Activated CD4-positive, alpha-beta T cell treated with anti-CD3 and anti-CD28 coated beads, Interleukin-2, amount 10 ng/mL, durations not matched to agents 7 days and 5 days (primary cell): ENCODE results near the gene GLIS2. TPM values are rescaled to one million over a fixed set of nuclear protein-coding genes. Genes with fewer than 3 reads are reported as not detected.
A peak's percentile ranks its signal among the peaks of the same experiment; 100 is the strongest.

ENCODE experiments used
- CTCF ChIA-PET: fragments of 350-600 bp; sonication (Branson Sonifier 250); formaldehyde crosslinking; loops from one replicate; lab custom pipeline; 2021; ENCODE audit warnings: antibody characterized with exemption; lab: Charles Lee
- POLR2A ChIA-PET: fragments of 350-600 bp; sonication (Branson Sonifier 250); formaldehyde crosslinking; loops from one replicate; lab custom pipeline; 2021; ENCODE audit warnings: antibody characterized with exemption; lab: Charles Lee
- DNase-seq: peaks from one replicate; pipeline ENCODE4 v3.0.0-alpha.2; 2020
- H3K27ac Mint-ChIP-seq: one replicate; pipeline ENCODE4 v1.8.0; 2021; ENCODE audit warnings: mild to moderate bottlenecking, moderate library complexity, mixed read lengths
- H3K27me3 Mint-ChIP-seq: one replicate; pipeline ENCODE4 v1.8.0; 2021; ENCODE audit warnings: mixed read lengths
- H3K36me3 Mint-ChIP-seq: one replicate; pipeline ENCODE4 v1.8.0; 2021; ENCODE audit warnings: low read depth, mixed read lengths
- H3K4me1 Mint-ChIP-seq: one replicate; pipeline ENCODE4 v1.8.0; 2021; ENCODE audit warnings: mixed read lengths
- H3K4me3 Mint-ChIP-seq: one replicate; pipeline ENCODE4 v1.8.0; 2021; ENCODE audit warnings: mild to moderate bottlenecking, moderate library complexity, mixed read lengths
- H3K9me3 Mint-ChIP-seq: one replicate; pipeline ENCODE4 v1.8.0; 2021; ENCODE audit warnings: mixed read lengths
- total RNA-seq, 2 experiments: library from RNA; stranded (reverse); gene quantifications; one replicate each; pipeline ENCODE4 v1.2.3, GENCODE V29; 2021

GLIS2 gene
- total RNA-seq, 2 experiments from 2014 or later: 0.12 to 0.17 TPM

- ChIA-PET CTCF (interaction anchor here (1.1 kb wide), 1 partner anchor 19 kb away, joined by 6 read pairs; no protein-coding TSS in a partner anchor), POLR2A (no interaction called here)
- H3K36me3 Mint-ChIP-seq: peaks cover 9% of the 10 kb centered on the region
- peaks cover 2% of the 10 kb centered on the region for H3K4me1 Mint-ChIP-seq
- DNase-seq: no peak
- H3K4me3 Mint-ChIP-seq: no peak overlapping the region
- no peak overlapping the region for H3K27ac Mint-ChIP-seq
- no peaks in the 10 kb centered on the region for H3K9me3 Mint-ChIP-seq
- H3K27me3 Mint-ChIP-seq: no peaks in the 10 kb centered on the region
These were observed 66.3 kb downstream of the GLIS2 start for GRCh38 chr16:4381935-4382794.

- no peak for DNase-seq
- H3K27me3 Mint-ChIP-seq: no peaks in the 10 kb centered on the region
- POLR2A ChIA-PET: no interaction called here
- H3K4me1 Mint-ChIP-seq: peaks cover 2% of the 10 kb centered on the region
- peaks cover 11% of the 10 kb centered on the region for H3K36me3 Mint-ChIP-seq
- no peak overlapping the region for H3K4me3 Mint-ChIP-seq
- CTCF ChIA-PET: no interaction called here
- no peak overlapping the region for H3K27ac Mint-ChIP-seq
- H3K9me3 Mint-ChIP-seq: no peaks in the 10 kb centered on the region
These were observed 67.0 kb downstream of the GLIS2 start for GRCh38 chr16:4382795-4383357.

GRCh38 chr16:4383591-4384444 is 68.0 kb downstream of the GLIS2 start:
- POLR2A ChIA-PET: no interaction called here
- no peak overlapping the region for H3K27ac Mint-ChIP-seq
- H3K4me3 Mint-ChIP-seq: no peak overlapping the region
- no peaks in the 10 kb centered on the region for H3K9me3 Mint-ChIP-seq
- no peaks in the 10 kb centered on the region for H3K27me3 Mint-ChIP-seq
- no peak for DNase-seq
- peaks cover 11% of the 10 kb centered on the region for H3K36me3 Mint-ChIP-seq
- CTCF ChIA-PET: no interaction called here
- H3K4me1 Mint-ChIP-seq: peaks cover 2% of the 10 kb centered on the region

- Mint-ChIP-seq H3K9me3 (no peaks in the 10 kb centered on the region), H3K36me3 (peaks cover 11% of the 10 kb centered on the region), H3K27ac (no peak overlapping the region), H3K4me1 (peaks cover 2% of the 10 kb centered on the region), H3K4me3 (no peak overlapping the region), H3K27me3 (no peaks in the 10 kb centered on the region)
- POLR2A ChIA-PET: no interaction called here
- CTCF ChIA-PET: no interaction called here
- no peak for DNase-seq
These were observed 68.7 kb downstream of the GLIS2 start for GRCh38 chr16:4384509-4384942.

GRCh38 chr16:4385066-4385788 is 69.4 kb downstream of the GLIS2 start:
- ChIA-PET POLR2A (no interaction called here), CTCF (interaction anchor here (2.1 kb wide), 1 partner anchor 17 kb away, joined by 8 read pairs; no protein-coding TSS in a partner anchor)
- Mint-ChIP-seq H3K4me1 (peaks cover 2% of the 10 kb centered on the region), H3K9me3 (no peaks in the 10 kb centered on the region), H3K27me3 (no peaks in the 10 kb centered on the region), H3K27ac (peak overlapping the region; percentile 25), H3K36me3 (peaks cover 16% of the 10 kb centered on the region), H3K4me3 (no peak overlapping the region)
- no peak for DNase-seq

- Mint-ChIP-seq H3K27ac (no peak overlapping the region), H3K36me3 (peaks cover 17% of the 10 kb centered on the region), H3K4me3 (no peak overlapping the region), H3K4me1 (peaks cover 2% of the 10 kb centered on the region), H3K27me3 (no peaks in the 10 kb centered on the region), H3K9me3 (no peaks in the 10 kb centered on the region)
- ChIA-PET CTCF (interaction anchor here (2.1 kb wide), 1 partner anchor 17 kb away, joined by 8 read pairs; no protein-coding TSS in a partner anchor), POLR2A (no interaction called here)
- no peak for DNase-seq
These were observed 70.1 kb downstream of the GLIS2 start for GRCh38 chr16:4385789-4386450.

- H3K4me3 Mint-ChIP-seq: no peak overlapping the region
- ChIA-PET POLR2A (no interaction called here), CTCF (interaction anchor here (2.1 kb wide), 1 partner anchor 16 kb away, joined by 8 read pairs; no protein-coding TSS in a partner anchor)
- no peak overlapping the region for H3K27ac Mint-ChIP-seq
- peaks cover 2% of the 10 kb centered on the region for H3K4me1 Mint-ChIP-seq
- H3K9me3 Mint-ChIP-seq: no peaks in the 10 kb centered on the region
- H3K36me3 Mint-ChIP-seq: peaks cover 17% of the 10 kb centered on the region
- no peaks in the 10 kb centered on the region for H3K27me3 Mint-ChIP-seq
- DNase-seq: no peak
These were observed 70.6 kb downstream of the GLIS2 start for GRCh38 chr16:4386451-4386805.

- ChIA-PET CTCF (interaction anchor here (0.6 to 2.1 kb wide), 2 partner anchors 15 to 106 kb away, joined by 4 to 8 read pairs; no protein-coding TSS in a partner anchor), POLR2A (no interaction called here)
- Mint-ChIP-seq H3K27ac (no peak overlapping the region), H3K9me3 (no peaks in the 10 kb centered on the region), H3K4me3 (no peak overlapping the region), H3K36me3 (peaks cover 17% of the 10 kb centered on the region), H3K27me3 (no peaks in the 10 kb centered on the region), H3K4me1 (peaks cover 2% of the 10 kb centered on the region)
- no peak for DNase-seq
These were observed 71.2 kb downstream of the GLIS2 start for GRCh38 chr16:4386951-4387565.

GRCh38 chr16:4387781-4388180 is 71.9 kb downstream of the GLIS2 start:
- no peaks in the 10 kb centered on the region for H3K27me3 Mint-ChIP-seq
- no peaks in the 10 kb centered on the region for H3K9me3 Mint-ChIP-seq
- ChIA-PET CTCF (no interaction called here), POLR2A (no interaction called here)
- H3K27ac Mint-ChIP-seq: no peak overlapping the region
- no peak overlapping the region for H3K4me3 Mint-ChIP-seq
- H3K4me1 Mint-ChIP-seq: peaks cover 2% of the 10 kb centered on the region
- H3K36me3 Mint-ChIP-seq: peaks cover 17% of the 10 kb centered on the region
- DNase-seq: no peak

GRCh38 chr16:4388271-4389021 is 72.6 kb downstream of the GLIS2 start:
- no peak overlapping the region for H3K27ac Mint-ChIP-seq
- ChIA-PET CTCF (interaction anchor here (0.6 to 1.8 kb wide), 2 partner anchors 15 to 605 kb away, joined by 3 to 5 read pairs; no protein-coding TSS in a partner anchor), POLR2A (no interaction called here)
- no peak overlapping the region for H3K4me3 Mint-ChIP-seq
- no peak for DNase-seq
- no peaks in the 10 kb centered on the region for H3K27me3 Mint-ChIP-seq
- no peaks in the 10 kb centered on the region for H3K9me3 Mint-ChIP-seq
- H3K36me3 Mint-ChIP-seq: peaks cover 17% of the 10 kb centered on the region
- peaks cover 2% of the 10 kb centered on the region for H3K4me1 Mint-ChIP-seq
